ENCODE data around the gene RASGRP2.

DNA sequence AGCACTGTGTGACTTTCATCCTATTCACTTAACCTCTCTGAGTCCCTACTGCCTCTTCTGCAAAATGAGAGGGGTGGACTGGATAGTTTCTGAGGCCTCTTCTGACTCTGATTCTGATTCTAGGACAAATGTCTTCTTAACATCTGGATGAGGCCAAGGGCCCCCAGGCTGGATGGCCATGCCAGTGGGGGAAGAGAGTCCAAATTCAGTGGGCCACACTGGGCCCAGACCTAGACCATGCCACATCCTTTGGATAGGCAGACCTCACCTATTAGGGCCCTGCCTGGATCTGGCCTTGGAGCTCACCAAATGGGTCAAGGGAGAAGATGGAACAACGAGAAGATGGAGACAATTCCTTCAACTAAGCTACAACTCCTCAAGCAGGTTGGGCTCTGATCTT, 45.5 kb downstream of the RASGRP2 start:
- TF ChIP-seq, protein P1, sequence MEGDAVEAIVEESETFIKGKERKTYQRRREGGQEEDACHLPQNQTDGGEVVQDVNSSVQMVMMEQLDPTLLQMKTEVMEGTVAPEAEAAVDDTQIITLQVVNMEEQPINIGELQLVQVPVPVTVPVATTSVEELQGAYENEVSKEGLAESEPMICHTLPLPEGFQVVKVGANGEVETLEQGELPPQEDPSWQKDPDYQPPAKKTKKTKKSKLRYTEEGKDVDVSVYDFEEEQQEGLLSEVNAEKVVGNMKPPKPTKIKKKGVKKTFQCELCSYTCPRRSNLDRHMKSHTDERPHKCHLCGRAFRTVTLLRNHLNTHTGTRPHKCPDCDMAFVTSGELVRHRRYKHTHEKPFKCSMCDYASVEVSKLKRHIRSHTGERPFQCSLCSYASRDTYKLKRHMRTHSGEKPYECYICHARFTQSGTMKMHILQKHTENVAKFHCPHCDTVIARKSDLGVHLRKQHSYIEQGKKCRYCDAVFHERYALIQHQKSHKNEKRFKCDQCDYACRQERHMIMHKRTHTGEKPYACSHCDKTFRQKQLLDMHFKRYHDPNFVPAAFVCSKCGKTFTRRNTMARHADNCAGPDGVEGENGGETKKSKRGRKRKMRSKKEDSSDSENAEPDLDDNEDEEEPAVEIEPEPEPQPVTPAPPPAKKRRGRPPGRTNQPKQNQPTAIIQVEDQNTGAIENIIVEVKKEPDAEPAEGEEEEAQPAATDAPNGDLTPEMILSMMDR (IDR thresholded peaks at IDR 0.05), result no peak
- no peak for TF ChIP-seq EP300 (IDR thresholded peaks at IDR 0.05)
